HK-2 (cell line): ENCODE data around the gene PDIA2.
"Not testable (repeated sequence)": the region's sequence is repeated elsewhere in the genome, so short reads cannot be mapped to it uniquely, and the experiment has no call there.

ENCODE experiments used
- DNase-seq: peaks from one replicate; pipeline ENCODE4 v3.0.0-alpha.2; 2018; ENCODE audit not compliant: unreplicated experiment

PDIA2 gene

DNA sequence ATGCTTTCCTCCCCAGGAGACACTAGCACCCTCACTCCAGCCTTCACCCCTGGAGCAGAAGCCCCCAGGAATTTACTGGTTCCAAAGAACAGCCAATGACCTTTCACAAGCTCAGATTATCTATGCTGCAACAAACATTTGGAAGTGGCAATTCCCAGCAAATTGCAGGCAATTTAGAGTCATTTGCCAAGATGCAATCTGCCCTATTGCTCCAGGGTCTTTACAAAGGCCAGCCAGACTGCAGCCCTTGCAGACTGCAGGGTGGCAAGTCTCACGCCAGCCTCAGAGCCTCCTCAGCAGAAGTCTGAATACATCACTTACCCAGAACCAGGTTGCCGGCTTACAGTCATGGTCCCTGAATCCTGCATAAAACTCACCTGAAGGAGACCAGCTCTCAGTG, 47.8 kb downstream of the PDIA2 start:
- DNase-seq = no peak

DNA sequence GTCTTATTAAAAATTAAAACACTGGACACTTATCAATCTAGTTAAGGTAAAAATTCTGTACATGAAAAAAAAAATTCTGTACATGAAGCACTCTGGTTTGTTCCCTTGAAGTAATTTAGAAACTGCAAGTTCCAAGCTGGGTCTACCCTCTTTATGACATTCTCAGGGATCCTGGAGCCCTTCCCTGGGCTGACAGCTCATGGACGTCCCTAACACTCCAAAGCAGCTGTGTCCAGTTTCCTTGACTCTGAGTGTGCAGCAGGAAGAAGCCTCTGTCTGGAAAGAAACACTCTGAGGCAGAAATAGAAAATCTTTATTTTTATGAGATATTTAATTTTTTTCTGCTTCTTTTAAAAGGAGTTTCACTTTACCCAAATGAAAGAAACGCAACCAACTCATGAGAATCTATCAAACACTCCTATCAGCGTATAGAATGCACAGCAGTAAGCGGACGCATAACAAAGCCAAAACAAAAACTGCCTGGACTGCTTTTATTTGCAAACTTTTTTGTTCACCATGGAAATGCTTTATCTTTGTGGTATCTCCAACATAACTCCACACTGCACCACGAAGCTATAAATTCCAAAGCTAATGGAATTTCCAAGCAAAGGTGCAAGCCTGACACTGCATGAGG, 48.3 kb downstream of the PDIA2 start:
- not testable (repeated sequence) for DNase-seq

DNA sequence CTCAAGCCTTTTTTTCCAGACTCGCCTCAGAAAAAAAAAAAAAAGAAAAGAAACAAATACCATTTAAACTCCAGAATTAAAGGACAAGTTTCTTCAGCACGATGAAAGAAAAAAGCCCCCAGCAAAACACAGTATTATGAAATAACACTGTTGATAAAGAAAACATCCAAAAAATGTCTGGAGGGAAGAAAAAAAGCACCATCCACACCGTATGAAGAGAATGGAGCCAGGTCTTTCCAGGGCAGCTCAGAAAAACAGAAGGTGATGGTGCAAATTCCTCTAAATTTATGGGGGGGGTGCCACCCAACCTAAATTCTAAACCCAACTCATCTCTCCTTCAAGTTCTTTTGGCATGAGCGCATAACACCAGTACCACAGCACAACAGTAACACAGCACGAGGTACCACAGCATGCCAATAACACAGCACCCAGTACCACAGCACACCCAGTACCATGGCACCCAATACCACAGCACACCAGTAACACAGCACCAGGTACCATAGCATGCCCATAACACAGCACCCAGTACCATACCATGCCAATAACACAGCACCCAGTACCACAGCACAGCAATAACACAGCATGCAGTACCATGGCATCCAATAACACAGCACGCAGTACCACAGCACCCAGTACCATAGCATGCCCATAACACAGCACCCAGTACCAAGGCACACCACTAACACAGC, 50.6 kb downstream of the PDIA2 start:
- no peak for DNase-seq

DNA sequence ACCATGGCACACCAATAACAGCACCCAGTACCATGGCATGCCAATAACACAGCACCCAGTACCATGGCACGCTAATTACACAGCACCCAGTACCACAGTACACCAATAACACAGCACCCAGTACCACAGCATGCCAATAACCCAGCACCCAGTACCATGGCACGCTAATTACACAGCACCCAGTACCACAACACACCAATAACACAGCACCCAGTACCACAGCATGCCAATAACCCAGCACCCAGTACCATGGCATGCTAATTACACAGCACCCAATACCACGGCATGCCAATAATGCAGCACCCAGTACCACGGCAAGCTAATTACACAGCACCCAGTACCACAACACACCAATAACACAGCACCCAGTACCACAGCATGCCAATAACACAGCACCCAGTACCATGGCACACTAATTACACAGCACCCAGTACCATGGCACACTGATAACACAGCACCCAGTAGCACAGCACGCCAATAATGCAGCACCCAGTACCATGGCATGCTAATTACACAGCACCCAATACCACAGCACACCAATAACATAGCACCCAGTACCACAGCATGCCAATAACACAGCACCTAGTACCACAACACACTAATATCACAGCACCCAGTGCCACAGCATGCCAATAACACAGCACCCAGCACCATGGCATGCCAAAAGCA, 51.3 kb downstream of the PDIA2 start:
- not testable (repeated sequence) for DNase-seq

DNA sequence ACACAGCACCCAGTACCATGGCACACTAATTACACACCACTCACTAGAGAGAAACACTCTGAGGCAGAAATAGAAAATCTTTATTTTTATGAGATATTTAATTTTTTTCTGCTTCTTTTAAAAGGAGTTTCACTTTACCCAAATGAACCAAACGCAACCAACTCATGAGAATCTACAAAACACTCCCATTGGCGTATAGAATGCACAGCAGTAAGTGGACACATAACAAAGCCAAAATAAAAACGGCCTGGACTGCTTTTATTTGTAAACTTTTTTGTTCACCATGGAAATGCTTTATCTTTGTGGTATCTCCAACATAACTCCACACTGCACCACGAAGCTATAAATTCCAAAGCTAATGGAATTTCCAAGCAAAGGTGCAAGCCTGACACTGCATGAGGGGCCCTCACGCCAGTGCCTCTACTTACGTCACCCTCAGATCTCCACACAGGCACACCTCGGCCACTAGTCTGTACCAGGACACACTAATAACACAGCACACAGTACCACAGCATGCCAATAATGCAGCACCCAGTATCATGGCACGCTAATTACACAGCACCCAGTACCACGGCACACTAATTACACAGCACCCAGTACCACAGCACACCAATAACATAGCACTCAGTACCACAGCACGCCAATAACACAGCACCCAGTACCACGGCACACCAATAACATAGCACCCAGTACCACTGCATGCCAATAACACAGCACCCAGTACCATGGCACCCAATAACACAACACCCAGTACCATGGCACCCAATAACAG, 52.1 kb downstream of the PDIA2 start:
- not testable (repeated sequence) for DNase-seq

DNA sequence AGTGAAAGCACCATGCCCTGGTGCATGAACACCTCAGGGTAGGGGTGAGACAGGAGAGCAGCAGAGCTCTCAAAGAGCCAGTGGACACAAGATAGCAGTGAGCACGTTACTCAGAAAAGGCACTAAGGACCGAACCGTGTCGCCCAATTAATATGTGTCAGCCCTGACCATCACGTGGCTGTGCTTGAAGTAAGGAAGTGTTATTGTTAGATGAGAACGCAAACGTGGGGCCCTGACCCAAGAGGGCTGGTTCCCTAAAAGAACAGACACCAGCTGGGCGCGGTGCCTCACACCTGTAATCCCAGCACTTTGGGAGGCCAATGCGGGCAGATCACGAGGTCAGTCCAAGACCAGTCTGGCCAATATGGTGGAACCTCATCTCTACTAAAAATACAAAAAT, 53.3 kb downstream of the PDIA2 start:
- no peak for DNase-seq
